ENCODE measurements around the gene SND1.

Gene SND1

DNA sequence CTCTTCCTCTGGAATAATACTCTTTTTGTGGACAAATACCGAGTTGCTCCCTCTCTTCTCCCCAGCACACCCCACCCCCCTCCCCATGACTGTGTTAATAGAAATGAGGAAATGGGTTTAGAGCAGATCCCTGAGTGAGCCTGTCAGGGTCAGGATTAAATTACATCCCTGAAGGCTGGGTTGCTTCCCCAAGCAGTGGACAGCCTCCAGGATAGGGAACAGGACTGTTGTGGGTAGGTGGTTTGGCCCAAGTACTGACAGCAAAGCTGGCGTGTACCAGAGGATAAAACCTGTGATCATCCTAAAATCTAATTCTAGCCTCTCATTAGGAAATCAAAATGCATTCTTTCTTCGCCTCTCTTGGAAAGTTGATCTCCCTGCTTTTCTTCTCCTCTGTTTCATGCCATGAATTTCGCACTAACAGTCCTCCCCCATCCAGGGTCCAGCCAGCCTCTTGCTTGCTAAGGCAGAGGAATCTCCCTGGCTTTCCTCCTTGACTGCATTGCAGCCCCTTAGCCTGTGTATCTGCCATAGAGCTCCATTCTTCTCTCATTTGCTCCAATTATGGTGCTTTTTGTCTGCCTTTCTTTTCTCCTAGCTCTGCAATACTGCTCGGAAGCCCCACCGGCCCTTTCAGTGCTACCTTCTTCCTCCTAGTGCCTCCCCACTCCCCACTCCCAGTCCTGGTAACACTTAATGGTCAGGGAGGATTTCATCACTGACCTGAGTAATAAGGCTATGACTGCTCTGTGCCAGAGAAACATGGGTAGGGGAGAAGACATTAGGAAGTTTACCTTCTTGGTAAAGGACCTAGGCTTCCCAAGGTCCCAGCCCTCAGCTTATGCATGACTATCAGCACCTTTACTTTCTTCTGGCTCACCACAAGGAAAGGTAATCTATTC lies 370.9 kb downstream of the SND1 start:
- Histone ChIP-seq H3K27me3 (ENCODE audit: insufficient read depth, poor library complexity, severe bottlenecking) (no peaks in the 10 kb centered on the region), H3K4me3 (replicated peaks; ENCODE audit: insufficient read depth, low read length) (no peak overlapping the region), H3K27ac (replicated peaks) (no peak overlapping the region)
- no peak for DNase-seq (ENCODE audit: low read depth in 1 of 2, low spot score in 1 of 2)
- peak; percentile 69; the same call in 1 of the 2 replicates for TF ChIP-seq SPI1 (IDR thresholded peaks at IDR 0.05; ENCODE audit: borderline replicate concordance, low read depth)
- no peak for TF ChIP-seq POLR2AphosphoS5 (IDR thresholded peaks at IDR 0.05; ENCODE audit: low read depth)

DNA sequence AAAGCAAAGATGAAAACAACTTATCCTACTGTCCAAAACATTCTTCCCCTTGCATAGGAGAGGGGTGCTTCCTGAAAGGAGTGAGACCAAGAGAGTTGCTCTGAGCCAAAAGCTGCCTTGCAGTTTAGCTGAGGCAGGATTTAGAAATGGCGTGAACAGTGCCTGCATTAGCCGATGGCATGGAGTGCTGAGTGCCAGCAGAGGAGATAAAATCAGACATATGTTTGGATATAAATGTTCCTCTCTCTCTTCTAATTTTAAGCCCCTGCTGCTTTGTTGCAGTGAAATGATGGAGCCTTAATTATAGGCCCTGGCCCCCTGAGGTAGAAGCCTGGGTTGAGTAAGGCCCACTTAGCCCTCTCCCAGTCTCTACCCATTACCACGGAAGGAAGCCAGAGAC lies 372.2 kb downstream of the SND1 start:
- H3K27ac ChIP-seq (replicated peaks), result no peak overlapping the region
- no peaks in the 10 kb centered on the region for H3K27me3 ChIP-seq (ENCODE audit: insufficient read depth, poor library complexity, severe bottlenecking)
- H3K4me3 ChIP-seq (replicated peaks; ENCODE audit: insufficient read depth, low read length), result no peak overlapping the region
- TF ChIP-seq POLR2AphosphoS5 (IDR thresholded peaks at IDR 0.05; ENCODE audit: low read depth) (no peak), SPI1 (IDR thresholded peaks at IDR 0.05; ENCODE audit: borderline replicate concordance, low read depth) (no peak), GABPA (IDR thresholded peaks at IDR 0.05; ENCODE audit: low read depth) (no peak)
- TF ChIP-seq, protein P1, sequence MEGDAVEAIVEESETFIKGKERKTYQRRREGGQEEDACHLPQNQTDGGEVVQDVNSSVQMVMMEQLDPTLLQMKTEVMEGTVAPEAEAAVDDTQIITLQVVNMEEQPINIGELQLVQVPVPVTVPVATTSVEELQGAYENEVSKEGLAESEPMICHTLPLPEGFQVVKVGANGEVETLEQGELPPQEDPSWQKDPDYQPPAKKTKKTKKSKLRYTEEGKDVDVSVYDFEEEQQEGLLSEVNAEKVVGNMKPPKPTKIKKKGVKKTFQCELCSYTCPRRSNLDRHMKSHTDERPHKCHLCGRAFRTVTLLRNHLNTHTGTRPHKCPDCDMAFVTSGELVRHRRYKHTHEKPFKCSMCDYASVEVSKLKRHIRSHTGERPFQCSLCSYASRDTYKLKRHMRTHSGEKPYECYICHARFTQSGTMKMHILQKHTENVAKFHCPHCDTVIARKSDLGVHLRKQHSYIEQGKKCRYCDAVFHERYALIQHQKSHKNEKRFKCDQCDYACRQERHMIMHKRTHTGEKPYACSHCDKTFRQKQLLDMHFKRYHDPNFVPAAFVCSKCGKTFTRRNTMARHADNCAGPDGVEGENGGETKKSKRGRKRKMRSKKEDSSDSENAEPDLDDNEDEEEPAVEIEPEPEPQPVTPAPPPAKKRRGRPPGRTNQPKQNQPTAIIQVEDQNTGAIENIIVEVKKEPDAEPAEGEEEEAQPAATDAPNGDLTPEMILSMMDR (IDR thresholded peaks at IDR 0.05; ENCODE audit: insufficient read depth, low read length), result no peak
- TF ChIP-seq, protein P2, sequence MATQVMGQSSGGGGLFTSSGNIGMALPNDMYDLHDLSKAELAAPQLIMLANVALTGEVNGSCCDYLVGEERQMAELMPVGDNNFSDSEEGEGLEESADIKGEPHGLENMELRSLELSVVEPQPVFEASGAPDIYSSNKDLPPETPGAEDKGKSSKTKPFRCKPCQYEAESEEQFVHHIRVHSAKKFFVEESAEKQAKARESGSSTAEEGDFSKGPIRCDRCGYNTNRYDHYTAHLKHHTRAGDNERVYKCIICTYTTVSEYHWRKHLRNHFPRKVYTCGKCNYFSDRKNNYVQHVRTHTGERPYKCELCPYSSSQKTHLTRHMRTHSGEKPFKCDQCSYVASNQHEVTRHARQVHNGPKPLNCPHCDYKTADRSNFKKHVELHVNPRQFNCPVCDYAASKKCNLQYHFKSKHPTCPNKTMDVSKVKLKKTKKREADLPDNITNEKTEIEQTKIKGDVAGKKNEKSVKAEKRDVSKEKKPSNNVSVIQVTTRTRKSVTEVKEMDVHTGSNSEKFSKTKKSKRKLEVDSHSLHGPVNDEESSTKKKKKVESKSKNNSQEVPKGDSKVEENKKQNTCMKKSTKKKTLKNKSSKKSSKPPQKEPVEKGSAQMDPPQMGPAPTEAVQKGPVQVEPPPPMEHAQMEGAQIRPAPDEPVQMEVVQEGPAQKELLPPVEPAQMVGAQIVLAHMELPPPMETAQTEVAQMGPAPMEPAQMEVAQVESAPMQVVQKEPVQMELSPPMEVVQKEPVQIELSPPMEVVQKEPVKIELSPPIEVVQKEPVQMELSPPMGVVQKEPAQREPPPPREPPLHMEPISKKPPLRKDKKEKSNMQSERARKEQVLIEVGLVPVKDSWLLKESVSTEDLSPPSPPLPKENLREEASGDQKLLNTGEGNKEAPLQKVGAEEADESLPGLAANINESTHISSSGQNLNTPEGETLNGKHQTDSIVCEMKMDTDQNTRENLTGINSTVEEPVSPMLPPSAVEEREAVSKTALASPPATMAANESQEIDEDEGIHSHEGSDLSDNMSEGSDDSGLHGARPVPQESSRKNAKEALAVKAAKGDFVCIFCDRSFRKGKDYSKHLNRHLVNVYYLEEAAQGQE (IDR thresholded peaks at IDR 0.05; ENCODE audit: insufficient replicate concordance, low read depth), result no peak
- no peak for DNase-seq (ENCODE audit: low read depth in 1 of 2, low spot score in 1 of 2)

DNA sequence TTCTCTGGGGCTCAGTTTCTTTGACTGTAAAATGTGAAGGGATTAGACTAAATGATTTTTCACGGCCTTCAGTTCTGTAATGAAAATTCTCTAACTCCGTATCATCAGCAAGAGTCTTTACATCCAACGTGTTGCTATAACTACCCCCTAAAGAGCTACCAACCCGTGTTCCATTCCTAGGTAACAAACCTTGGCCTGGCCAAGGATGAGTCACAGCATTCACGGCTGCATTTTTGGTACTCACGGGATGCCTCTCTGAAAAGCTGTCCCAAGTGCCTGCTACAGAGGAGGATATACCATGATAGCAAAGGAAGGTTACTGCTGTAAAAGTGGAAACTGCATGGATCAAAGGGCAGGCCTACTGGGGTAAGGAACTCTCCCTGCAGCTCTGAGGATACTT lies 373.4 kb downstream of the SND1 start:
- H3K27ac ChIP-seq (replicated peaks), result no peak overlapping the region
- TF ChIP-seq, protein P2 (IDR thresholded peaks at IDR 0.05; ENCODE audit: insufficient replicate concordance, low read depth), result no peak
- TF ChIP-seq, protein P1 (IDR thresholded peaks at IDR 0.05; ENCODE audit: insufficient read depth, low read length), result no peak
- TF ChIP-seq POLR2AphosphoS5 (IDR thresholded peaks at IDR 0.05; ENCODE audit: low read depth) (no peak), GABPA (IDR thresholded peaks at IDR 0.05; ENCODE audit: low read depth) (no peak), SPI1 (IDR thresholded peaks at IDR 0.05; ENCODE audit: borderline replicate concordance, low read depth) (no peak)
- H3K4me3 ChIP-seq (replicated peaks; ENCODE audit: insufficient read depth, low read length), result no peak overlapping the region
- no peaks in the 10 kb centered on the region for H3K27me3 ChIP-seq (ENCODE audit: insufficient read depth, poor library complexity, severe bottlenecking)
- no peak for DNase-seq (ENCODE audit: low read depth in 1 of 2, low spot score in 1 of 2)

DNA sequence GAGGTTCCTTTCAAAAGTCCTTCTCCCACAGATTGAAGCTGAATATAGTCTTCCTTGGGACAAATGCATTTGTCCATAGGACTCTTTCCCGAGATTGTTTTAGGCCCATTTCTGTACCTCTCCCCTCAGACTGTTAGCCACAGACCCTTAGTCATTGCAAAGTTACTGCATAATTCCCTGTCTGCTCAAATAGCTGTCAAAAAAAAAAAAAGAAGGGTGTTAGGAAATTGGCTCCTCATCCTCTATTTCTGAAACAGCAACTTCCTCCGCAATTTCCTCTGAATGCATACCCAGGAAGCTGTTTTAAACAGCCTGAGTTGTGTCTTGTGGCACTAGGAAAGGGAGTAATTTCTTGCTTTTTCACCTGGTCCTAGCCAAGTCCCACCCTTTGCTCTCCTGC lies 373.8 kb downstream of the SND1 start:
- H3K27me3 ChIP-seq (ENCODE audit: insufficient read depth, poor library complexity, severe bottlenecking), result no peaks in the 10 kb centered on the region
- H3K4me3 ChIP-seq (replicated peaks; ENCODE audit: insufficient read depth, low read length), result no peak overlapping the region
- DNase-seq (ENCODE audit: low read depth in 1 of 2, low spot score in 1 of 2), result no peak
- TF ChIP-seq GABPA (IDR thresholded peaks at IDR 0.05; ENCODE audit: low read depth), result no peak
- TF ChIP-seq POLR2AphosphoS5 (IDR thresholded peaks at IDR 0.05; ENCODE audit: low read depth), result no peak
- TF ChIP-seq, protein P1 (IDR thresholded peaks at IDR 0.05; ENCODE audit: insufficient read depth, low read length), result no peak
- TF ChIP-seq SPI1 (IDR thresholded peaks at IDR 0.05; ENCODE audit: borderline replicate concordance, low read depth), result no peak
- TF ChIP-seq, protein P2 (IDR thresholded peaks at IDR 0.05; ENCODE audit: insufficient replicate concordance, low read depth), result no peak
- H3K27ac ChIP-seq (replicated peaks), result no peak overlapping the region

All from HL-60 (cell line).